GM21447 (cell line): ENCODE results near the gene TNRC6C.
A peak's percentile ranks its signal among the peaks of the same experiment; 100 is the strongest.

Source experiments
- ATAC-seq: cut with Tn5 transposase; IDR thresholded peaks from one replicate; pipeline ENCODE4 v1.9.1; 2021; ENCODE audit not compliant: unreplicated experiment

TNRC6C gene

GRCh38 chr17:78010759-78011158, 52.3 kb downstream of the TNRC6C start:
- ATAC-seq, result no peak

DNA sequence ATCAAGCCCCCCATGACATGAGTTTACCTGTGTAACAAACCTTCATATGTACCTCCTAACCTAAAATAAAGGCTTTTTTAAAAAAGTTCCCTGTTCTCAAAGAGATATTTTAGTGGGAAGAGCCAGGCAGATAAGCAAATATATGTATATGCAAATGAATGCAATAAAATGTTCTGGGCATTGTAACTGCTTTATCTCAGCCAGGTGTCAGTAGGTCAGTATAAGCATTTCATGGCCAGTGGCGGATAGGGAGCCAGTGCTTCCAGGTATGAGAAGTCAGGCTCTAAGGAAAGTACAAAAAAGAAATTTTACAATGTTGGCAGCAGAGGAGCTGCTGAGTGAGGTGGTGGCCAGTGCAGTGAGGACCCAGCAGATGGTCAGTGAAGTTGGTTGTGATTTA, 53.9 kb downstream of the TNRC6C start:
- no peak for ATAC-seq

DNA sequence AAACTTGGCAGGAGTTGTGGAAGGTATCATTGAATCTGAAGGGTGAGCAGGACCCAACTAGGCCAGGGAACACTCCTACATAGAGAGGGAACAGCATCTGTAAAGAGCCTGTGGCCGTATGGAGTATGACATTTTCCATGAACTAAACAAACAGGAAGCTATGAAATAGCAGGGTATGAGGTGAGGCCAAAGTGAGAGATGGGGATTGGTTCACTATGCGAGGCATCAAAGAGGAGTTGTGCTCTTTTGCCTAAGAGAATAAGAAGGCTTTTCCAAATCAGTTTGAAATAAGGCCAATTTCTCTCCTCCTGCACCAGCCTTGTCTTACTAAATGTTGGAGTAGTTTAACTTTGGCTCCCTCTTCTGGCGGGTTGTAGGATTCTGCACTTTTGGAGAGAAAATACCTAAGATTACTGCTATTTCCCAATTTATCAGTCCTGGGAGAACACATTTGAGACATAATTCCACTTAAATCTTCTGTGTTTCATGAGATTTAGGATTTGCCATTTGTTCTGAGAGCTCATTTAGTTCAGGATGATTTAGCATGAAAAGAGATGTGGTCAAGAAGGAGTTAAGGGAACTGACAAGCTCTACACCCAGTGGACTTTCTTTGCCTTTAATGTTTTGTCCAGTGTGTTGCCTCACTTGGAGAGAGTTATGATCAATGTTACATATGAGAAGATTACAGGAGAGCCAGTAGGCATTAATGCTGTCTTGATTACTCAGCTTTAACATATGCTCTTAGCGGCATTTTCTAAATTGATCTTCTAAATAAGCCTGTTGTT, 55.4 kb downstream of the TNRC6C start:
- no peak for ATAC-seq

- no peak for ATAC-seq
Measured at GRCh38 chr17:78014646-78015045, 56.1 kb downstream of the TNRC6C start.

DNA sequence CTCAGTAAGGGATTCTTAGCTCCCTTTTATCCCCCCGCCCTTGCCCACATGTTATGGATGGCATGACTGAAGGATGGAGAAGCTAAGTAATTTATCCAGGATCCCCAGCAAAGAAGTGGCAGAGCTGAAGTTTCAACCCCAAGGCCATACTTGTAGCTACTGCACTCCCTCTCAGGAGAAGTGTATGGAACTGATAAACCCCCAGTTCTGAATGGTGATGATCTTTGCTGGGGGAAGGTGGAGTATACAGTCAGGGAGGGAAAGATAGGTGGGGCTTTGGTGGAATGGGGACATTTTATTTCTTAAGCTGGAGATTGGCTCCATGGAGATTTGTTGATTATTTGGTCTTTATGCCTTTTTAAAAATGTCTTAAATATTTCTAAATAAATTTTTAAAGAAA, 58.3 kb downstream of the TNRC6C start:
- no peak for ATAC-seq

GRCh38 chr17:78019367-78019975, 61.0 kb downstream of the TNRC6C start:
- no peak for ATAC-seq

DNA sequence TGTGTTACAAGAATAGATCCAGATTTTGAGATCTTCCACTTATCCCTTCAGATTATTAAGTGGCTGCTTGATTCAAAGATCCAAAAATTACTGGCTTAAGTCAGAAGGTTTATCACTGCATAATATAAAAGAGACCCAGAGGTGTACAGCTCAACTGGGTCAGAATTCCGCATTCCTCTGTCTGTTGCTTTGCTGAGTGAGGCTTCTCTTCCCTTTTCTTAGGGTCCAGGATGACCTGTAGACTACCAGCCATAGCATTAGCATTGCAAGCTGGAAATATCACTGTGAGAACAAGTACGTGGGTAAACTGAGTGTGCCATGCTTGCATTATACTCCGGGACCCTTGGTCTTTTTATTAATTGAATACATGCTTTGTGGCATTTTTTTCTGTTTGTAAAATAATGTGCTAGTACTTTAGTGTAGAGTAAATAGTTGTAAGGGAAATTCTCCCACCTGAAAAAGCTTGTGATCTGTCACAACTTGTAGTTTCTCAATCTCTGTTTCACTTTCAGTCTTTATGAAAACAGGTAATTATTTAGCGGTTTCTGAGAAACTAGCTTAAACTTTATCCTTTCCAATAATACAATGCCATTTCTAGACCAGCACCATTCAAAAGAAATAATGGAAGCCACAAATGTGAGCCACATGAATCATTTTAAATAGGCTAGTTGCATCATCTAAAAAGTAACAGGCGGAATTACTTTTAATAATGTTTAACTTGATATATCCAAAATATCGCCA, 61.6 kb downstream of the TNRC6C start:
- ATAC-seq, result peak; percentile 65

GRCh38 chr17:78020717-78021108, 62.2 kb downstream of the TNRC6C start:
- peak; percentile 10 for ATAC-seq

DNA sequence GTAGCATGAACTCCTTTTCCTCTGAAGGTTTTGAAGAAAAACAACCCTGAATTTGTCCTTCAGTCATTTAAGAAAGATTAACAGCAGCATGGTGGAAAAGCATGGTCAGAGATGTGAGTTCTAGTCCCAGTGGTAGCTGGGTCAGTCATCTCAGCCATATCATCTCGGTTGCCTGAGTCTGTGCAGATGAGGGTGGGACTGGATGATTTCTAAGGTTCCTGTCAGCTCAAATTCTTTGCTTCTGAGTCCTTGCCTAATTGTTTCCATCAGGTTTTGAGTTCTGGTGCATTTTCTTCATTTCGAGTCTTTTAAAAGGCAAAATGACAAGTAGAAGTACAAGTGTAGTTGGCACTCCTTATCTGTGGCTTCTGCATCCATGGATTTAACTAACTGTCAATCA, 63.9 kb downstream of the TNRC6C start:
- ATAC-seq, result no peak

GRCh38 chr17:78023042-78023441, 64.5 kb downstream of the TNRC6C start:
- no peak for ATAC-seq

- ATAC-seq, result no peak
Measured at GRCh38 chr17:78026381-78026780, 67.9 kb downstream of the TNRC6C start.

DNA sequence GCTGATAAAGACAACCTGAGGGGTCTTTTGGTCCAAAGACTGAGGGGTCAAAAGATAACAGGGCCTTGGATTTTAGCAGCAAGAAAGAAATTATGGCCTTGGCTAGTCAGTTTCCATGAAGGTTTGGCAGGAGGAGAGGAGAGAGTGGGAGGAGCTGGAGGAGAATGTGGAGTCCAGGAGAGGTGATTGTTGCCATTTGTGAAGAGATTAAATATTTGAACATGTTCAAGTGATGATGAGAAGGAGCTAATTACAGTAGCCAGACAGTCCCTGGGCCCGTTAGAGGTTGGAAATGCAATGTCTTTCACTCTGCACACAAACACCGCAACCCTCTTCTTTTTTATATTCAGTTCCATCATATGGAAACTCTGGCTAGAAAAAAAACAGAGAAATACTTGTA, 68.6 kb downstream of the TNRC6C start:
- no peak for ATAC-seq

- ATAC-seq, result no peak
Measured at GRCh38 chr17:78029697-78030096, 71.2 kb downstream of the TNRC6C start.

- ATAC-seq, result no peak
Measured at GRCh38 chr17:78031435-78031834, 72.9 kb downstream of the TNRC6C start.

- no peak for ATAC-seq
Measured at GRCh38 chr17:78032166-78032565, 73.7 kb downstream of the TNRC6C start.

DNA sequence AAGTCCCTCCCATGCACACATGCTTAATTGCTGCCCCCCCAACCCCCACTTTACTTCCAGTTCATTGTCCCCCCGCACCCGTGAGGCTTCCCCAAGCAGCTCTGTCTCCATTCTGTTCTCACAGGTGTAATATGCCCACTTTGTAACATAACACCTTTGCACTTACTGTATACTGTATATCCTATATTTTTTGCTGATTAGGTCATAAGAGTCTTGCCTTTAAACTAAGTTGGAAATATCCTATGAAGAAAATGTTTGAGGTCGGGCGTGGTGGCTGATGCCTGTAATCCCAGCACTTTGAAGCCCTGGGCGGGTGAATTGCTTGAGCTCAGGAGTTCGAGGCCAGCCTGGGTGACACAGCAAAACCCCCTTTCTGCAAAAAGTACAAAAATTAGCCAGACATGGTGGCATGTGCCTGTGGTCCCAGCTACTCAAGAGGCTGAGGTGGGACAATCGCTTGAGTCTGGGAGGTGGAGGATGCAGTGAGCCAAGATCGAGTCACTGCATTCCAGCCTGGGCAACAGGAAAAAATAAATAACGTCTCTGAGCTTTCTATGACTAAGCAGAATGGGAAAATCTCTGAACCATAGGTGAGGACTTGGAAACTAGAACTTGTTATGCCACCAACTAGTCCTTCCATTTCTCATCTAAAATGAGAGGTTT, 76.1 kb downstream of the TNRC6C start:
- no peak for ATAC-seq

DNA sequence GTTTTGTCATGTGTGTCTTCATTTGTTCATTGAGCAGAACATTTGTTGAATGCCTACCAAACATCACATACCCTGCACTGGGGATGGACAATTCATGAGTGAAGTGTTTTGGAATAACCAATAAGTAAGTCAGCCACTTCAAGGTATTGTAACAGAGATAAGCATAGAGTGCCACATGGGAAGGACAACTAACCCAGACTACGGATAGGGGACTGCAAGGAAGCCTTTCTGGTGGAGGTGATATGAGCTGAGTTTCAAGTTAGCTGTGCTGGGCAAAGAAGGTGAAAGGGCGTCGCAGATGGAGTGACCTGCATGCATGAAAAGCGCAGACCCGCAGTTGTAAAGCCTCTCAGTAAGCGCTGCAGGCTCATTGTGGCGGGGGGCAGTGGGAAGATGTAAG, 78.8 kb downstream of the TNRC6C start:
- no peak for ATAC-seq

DNA sequence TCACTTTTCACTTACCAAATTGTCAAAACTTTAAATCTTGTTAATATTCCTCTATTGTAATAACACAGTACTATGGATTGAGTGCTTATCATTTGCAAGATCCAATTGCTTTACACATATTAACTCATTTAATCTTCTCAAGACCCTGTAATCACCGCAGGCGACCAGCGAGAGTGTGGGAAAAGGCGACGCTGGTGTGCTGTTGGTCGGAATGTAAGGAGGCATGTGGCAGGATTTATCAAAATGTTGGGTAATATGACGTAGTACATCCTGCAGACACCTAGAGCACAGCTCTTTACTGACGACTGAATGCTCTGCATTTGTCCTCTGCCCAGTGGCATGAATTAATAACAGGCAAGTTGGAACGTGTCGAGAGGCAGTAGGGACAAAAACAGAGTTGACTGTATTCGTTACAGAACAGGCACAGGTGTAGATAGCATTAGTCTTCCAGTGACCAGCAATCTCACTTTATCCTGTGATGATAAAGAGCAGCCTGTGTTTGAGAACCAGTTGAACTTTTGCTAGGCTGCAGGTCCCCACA, 80.3 kb downstream of the TNRC6C start:
- ATAC-seq, result no peak

GRCh38 chr17:78039581-78039980, 81.1 kb downstream of the TNRC6C start:
- no peak for ATAC-seq

- ATAC-seq, result no peak
Measured at GRCh38 chr17:78040440-78041385, 82.2 kb downstream of the TNRC6C start.
